HepG2 (cell line): ENCODE results near the gene OBI1. TPM values are rescaled to one million over a fixed set of nuclear protein-coding genes. Genes with fewer than 3 reads are reported as not detected.

Experiments
- ATF1 ChIP-seq: IDR thresholded peaks from 2 replicates; pipeline ENCODE4 v1.6.1; 2016; ENCODE audit warnings: mild to moderate bottlenecking, control low read depth
- E2F2 ChIP-seq: sonication (generic); formaldehyde crosslinking; IDR thresholded peaks from 2 replicates; pipeline ENCODE4 v1.4.0; 2020; ENCODE audit warnings: missing genetic modification reagents, borderline replicate concordance
- GABPB1 ChIP-seq: IDR thresholded peaks from 2 replicates; pipeline ENCODE4 v1.6.1; 2016; ENCODE audit warnings: mild to moderate bottlenecking, missing genetic modification reagents, moderate library complexity, missing compliant biosample characterization
- HMG20B ChIP-seq: conservative IDR thresholded peaks from 2 replicates; pipeline ENCODE4 v1.6.1; 2016; ENCODE audit warnings: missing genetic modification reagents, missing compliant biosample characterization
- MAZ ChIP-seq, 2 experiments: sonication (generic) in 1 of 2; formaldehyde crosslinking in 1 of 2; IDR thresholded peaks; 2 replicates each; pipeline versions ENCODE4 v1.5.0 to v1.6.1; 2012 to 2020; ENCODE audit warnings: low read depth in 2 of 2, mild to moderate bottlenecking in 2 of 2, borderline replicate concordance in 1 of 2, improper control_type of control experiment in 1 of 2, low read length in 1 of 2, missing genetic modification reagents in 1 of 2, moderate library complexity in 1 of 2
- MXD1 ChIP-seq: sonication (generic); formaldehyde crosslinking; IDR thresholded peaks from 2 replicates; pipeline ENCODE4 v1.4.0; 2020; ENCODE audit warnings: mild to moderate bottlenecking, missing genetic modification reagents
- NR3C1 ChIP-seq: sonication (generic); formaldehyde crosslinking; IDR thresholded peaks from 2 replicates; pipeline ENCODE4 v1.4.0; 2020; ENCODE audit warnings: missing genetic modification reagents
- PAF1 ChIP-seq: IDR thresholded peaks from 2 replicates; pipeline ENCODE4 v1.6.1; 2016; ENCODE audit warnings: missing genetic modification reagents, missing compliant biosample characterization
- PLRG1 ChIP-seq: fragments of 450-650 bp; conservative IDR thresholded peaks from 2 replicates; pipeline ENCODE4 v1.6.1; 2016
- RAD51 ChIP-seq: fragments of 450-650 bp; IDR thresholded peaks from 2 replicates; pipeline ENCODE4 v1.6.1; 2016; ENCODE audit warnings: borderline replicate concordance
- ZBTB3 ChIP-seq: sonication (generic); formaldehyde crosslinking; IDR thresholded peaks from 2 replicates; pipeline ENCODE4 v1.4.0; 2020; ENCODE audit warnings: low read depth, mild to moderate bottlenecking, moderate library complexity, missing genetic modification reagents, borderline replicate concordance
- ZBTB7A ChIP-seq: sonication (generic); formaldehyde crosslinking; IDR thresholded peaks from 2 replicates; pipeline ENCODE4 v1.8.0; 2022; ENCODE audit warnings: mild to moderate bottlenecking, missing genetic modification reagents
- ZFAT ChIP-seq: sonication (generic); formaldehyde crosslinking; conservative IDR thresholded peaks from 2 replicates; pipeline ENCODE4 v1.8.1; 2023; ENCODE audit warnings: missing genetic modification reagents, inconsistent platforms
- ZMYM2 ChIP-seq: sonication (generic); formaldehyde crosslinking; IDR thresholded peaks from 2 replicates; pipeline ENCODE4 v1.8.0; 2022; ENCODE audit warnings: mild to moderate bottlenecking, missing genetic modification reagents
- ZMYM4 ChIP-seq: sonication (generic); formaldehyde crosslinking; IDR thresholded peaks from 2 replicates; pipeline ENCODE4 v1.8.1; 2023; ENCODE audit warnings: mild to moderate bottlenecking, missing genetic modification reagents
- ZNF24 ChIP-seq: fragments of 450-650 bp; IDR thresholded peaks from 2 replicates; pipeline ENCODE4 v1.6.1; 2017; ENCODE audit warnings: antibody characterized with exemption, mild to moderate bottlenecking
- ZNF274 ChIP-seq: sonication (generic); formaldehyde crosslinking; IDR thresholded peaks from 2 replicates; pipeline ENCODE4 v1.5.1; 2020; ENCODE audit warnings: mild to moderate bottlenecking, missing genetic modification reagents
- ZNF280D ChIP-seq: sonication (generic); formaldehyde crosslinking; IDR thresholded peaks from 2 replicates; pipeline ENCODE4 v1.5.1; 2020; ENCODE audit warnings: mild to moderate bottlenecking, missing genetic modification reagents
- ZNF430 ChIP-seq: sonication (generic); formaldehyde crosslinking; IDR thresholded peaks from 2 replicates; pipeline ENCODE4 v1.9.0; 2021; ENCODE audit warnings: mild to moderate bottlenecking, missing genetic modification reagents
- ZNF451 ChIP-seq: sonication (generic); formaldehyde crosslinking; IDR thresholded peaks from 2 replicates; pipeline ENCODE4 v1.5.0; 2020; ENCODE audit warnings: mild to moderate bottlenecking, missing genetic modification reagents
- ZNF557 ChIP-seq: sonication (generic); formaldehyde crosslinking; IDR thresholded peaks from 2 replicates; pipeline ENCODE4 v1.4.0; 2020; ENCODE audit warnings: missing genetic modification reagents
- ZNF597 ChIP-seq: sonication (generic); formaldehyde crosslinking; IDR thresholded peaks from 2 replicates; pipeline ENCODE4 v1.5.0; 2020; ENCODE audit warnings: missing genetic modification reagents
- ZNF746 ChIP-seq: sonication (generic); formaldehyde crosslinking; IDR thresholded peaks from 2 replicates; pipeline ENCODE4 v1.8.0; 2022; ENCODE audit warnings: mild to moderate bottlenecking, missing genetic modification reagents
- ZNF784 ChIP-seq: sonication (generic); formaldehyde crosslinking; IDR thresholded peaks from 2 replicates; pipeline ENCODE4 v1.5.1; 2020; ENCODE audit warnings: missing genetic modification reagents, mild to moderate bottlenecking, borderline replicate concordance
- polyA plus RNA-seq, 8 experiments: library from polyadenylated mRNA; depleted of rRNA in 3 of 8; stranded (reverse) in 7 of 8; unstranded in 1 of 8; fragments of >200 nt; fragmentation: Illumina TruSeq in 4 of 8; extraction: Trizol in 4 of 8; gene quantifications; 2 replicates each; pipeline versions ENCODE4 v1.2.1 to v1.2.3, GENCODE V29; 2011 to 2016; ENCODE audit warnings: low read depth in 4 of 8, missing spikeins in 1 of 8, mixed read lengths in 1 of 8; ENCODE audit not compliant: insufficient read depth in 1 of 8
- total RNA-seq, 5 experiments: library from RNA; depleted of rRNA; stranded (reverse); fragments of >200 nt; fragmentation: Illumina TruSeq; extraction: Trizol; gene quantifications; 2 replicates each; pipeline ENCODE4 v1.2.3, GENCODE V29; 2016; ENCODE audit warnings: low read depth in 1 of 5

The OBI1 gene
- total and polyA plus RNA-seq, 2 of the 13 experiments (the other 11 are each of a cell fraction or from before 2014, with no cell fraction given) = 7.8 to 23.5 TPM

GRCh38 chr13:78659732-78660494, 958 bp upstream of the OBI1 start (continued):
- TF ChIP-seq ZNF280D (0 out of 2 replicates have a peak, but pooled peaks have one; percentile 34), NR3C1 (CRISPR knock-in tag) (no peak), ZNF746 (CRISPR knock-in tag) (no peak), ZNF451 (CRISPR knock-in tag) (no peak), MXD1 (0 out of 2 replicates have a peak, but pooled peaks have one; percentile 36), ZMYM4 (CRISPR knock-in tag) (0 out of 2 replicates have a peak, but pooled peaks have one; percentile 37), ZFAT (CRISPR knock-in tag) (no peak), ZNF430 (CRISPR knock-in tag) (peak; percentile 44; the same call in 1 of the 2 replicates), GABPB1 (peak; percentile 16; the same call in 1 of the 2 replicates), ZNF24 (no peak), PLRG1 (no peak), MAZ (IDR thresholded peaks at IDR 0.05; ENCODE audit: borderline replicate concordance, low read depth, low read length) (no peak), MAZ (CRISPR knock-in tag; IDR thresholded peaks at IDR 0.05; ENCODE audit: low read depth) (no peak), E2F2 (CRISPR knock-in tag) (no peak), ZNF597 (CRISPR knock-in tag) (no peak), RAD51 (no peak), ZBTB3 (CRISPR knock-in tag) (no peak), HMG20B (no peak), ZMYM2 (CRISPR knock-in tag) (no peak), ZBTB7A (no peak), ATF1 (no peak), PAF1 (CRISPR knock-in tag) (no peak), ZNF784 (no peak), ZNF557 (CRISPR knock-in tag) (no peak), ZNF274 (CRISPR knock-in tag) (no peak)
